Thyroid gland (tissue), 4 donors: ENCODE data around the gene SMIM41. TPM values are rescaled to one million over a fixed set of nuclear protein-coding genes. Genes with fewer than 3 reads are reported as not detected.

Experiments
- DNase-seq, 2 donors: peaks; one replicate each; pipeline ENCODE4 v3.0.0-alpha.2; 2019
- H3K27ac ChIP-seq, 3 donors: fragments of 200-600 bp; sonication (generic); 1 replicate in 2 of 3; 2 replicates in 1 of 3; pipeline ENCODE4 v1.5.1; 2016 to 2019; ENCODE audit warnings: mild to moderate bottlenecking in 1 of 3, moderate library complexity in 1 of 3
- H3K27me3 ChIP-seq: fragments of 200-600 bp; sonication (generic); one replicate; pipeline ENCODE4 v1.5.1; 2019
- H3K36me3 ChIP-seq, 2 donors: fragments of 200-600 bp; sonication (generic); one replicate each; pipeline ENCODE4 v1.5.1; 2016 to 2019
- H3K4me1 ChIP-seq, 2 donors: fragments of 200-600 bp; sonication (generic); one replicate each; pipeline ENCODE4 v1.5.1; 2017 to 2019
- H3K4me3 ChIP-seq, 3 donors: fragments of 200-600 bp; sonication (generic); replicated peaks in 1 of 3; 1 replicate in 2 of 3; 2 replicates in 1 of 3; pipeline ENCODE4 v1.5.1; 2016; ENCODE audit warnings: mild to moderate bottlenecking in 1 of 3
- H3K9me3 ChIP-seq: fragments of 200-600 bp; sonication (generic); one replicate; pipeline ENCODE4 v1.5.1; 2017
- POLR2A ChIP-seq, 2 donors: fragments of 450-650 bp; IDR thresholded peaks; one replicate each; pipeline ENCODE4 v1.6.1; 2017; ENCODE audit warnings: antibody characterized with exemption in 2 of 2, mild to moderate bottlenecking in 2 of 2, moderate library complexity in 1 of 2
- WGBS, 2 donors: methylation state at CpG; one replicate each; pipeline ENCODE4 v1.1.5; 2017; 5-methylcytosine and 5-hydroxymethylcytosine counted together
- intact Hi-C: fragments of 100-400 bp; cut with DNase I; formaldehyde crosslinking; loops from one replicate; pipeline ENCODE4 v1.15.1; 2023
- total RNA-seq, 4 donors: library from RNA; depleted of rRNA; stranded (reverse); fragments of >200 nt; gene quantifications; one replicate each; pipeline ENCODE4 v1.2.3, GENCODE V29; 2016
- TF ChIP-seq, protein P1 (sequence below), 6 experiments: fragments of 200-600 bp in 3 of 6; fragments of 450-650 bp in 3 of 6; sonication (generic) in 3 of 6; IDR thresholded peaks; one replicate each; pipeline ENCODE4 v1.5.1; 2016 to 2019; ENCODE audit warnings: antibody characterized with exemption in 6 of 6, mild to moderate bottlenecking in 2 of 6, inconsistent platforms in 1 of 6, moderate library complexity in 1 of 6

The SMIM41 gene
- under 1 TPM in 1 of 4 donors, not detected in 3; 0.67 TPM for total RNA-seq

DNA sequence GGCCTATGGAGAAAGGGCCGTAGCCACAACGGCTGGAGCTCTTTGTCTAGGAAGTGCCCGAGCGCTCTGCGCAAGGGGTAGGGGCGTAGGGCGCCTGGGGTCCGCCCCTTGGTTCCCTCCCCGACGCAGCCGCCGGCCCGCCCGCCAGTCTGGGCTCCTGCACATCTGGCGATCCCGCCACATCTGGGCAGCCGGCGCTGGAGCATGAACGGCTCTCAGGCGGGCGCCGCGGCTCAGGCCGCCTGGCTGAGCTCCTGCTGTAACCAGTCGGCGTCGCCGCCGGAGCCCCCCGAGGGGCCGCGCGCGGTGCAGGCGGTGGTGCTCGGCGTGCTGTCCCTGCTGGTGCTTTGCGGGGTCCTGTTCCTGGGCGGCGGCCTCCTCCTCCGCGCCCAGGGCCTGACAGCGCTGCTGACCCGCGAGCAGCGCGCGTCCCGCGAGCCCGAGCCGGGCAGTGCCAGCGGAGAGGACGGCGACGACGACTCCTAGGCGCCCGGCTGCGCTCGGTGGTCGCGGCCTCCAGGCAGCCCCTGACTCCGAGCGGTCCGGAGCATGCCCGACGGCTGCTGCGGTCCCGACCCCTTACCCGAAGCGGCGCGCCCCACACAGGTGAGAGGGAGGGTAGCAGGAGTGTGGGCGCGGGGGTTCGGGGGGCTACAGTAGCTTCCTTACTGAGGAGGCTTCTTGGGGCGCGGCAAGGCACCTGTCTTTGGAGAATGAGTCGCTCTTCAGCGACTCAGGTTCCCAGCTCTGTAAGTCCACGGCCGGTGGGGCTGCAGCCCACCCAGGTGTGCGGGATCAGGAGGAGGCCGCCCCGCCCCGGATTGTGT, at the start of gene SMIM41:
Gene SMIM41 (plus strand): TSS at position 129 of the 827 bp plus-strand sequence. CDS start 76 bp downstream, at position 205.
- WGBS, 2 donors, result 77 to 89% methylated on average over 26 to 47 of the region's 87 CpGs
- TF ChIP-seq, protein P1, sequence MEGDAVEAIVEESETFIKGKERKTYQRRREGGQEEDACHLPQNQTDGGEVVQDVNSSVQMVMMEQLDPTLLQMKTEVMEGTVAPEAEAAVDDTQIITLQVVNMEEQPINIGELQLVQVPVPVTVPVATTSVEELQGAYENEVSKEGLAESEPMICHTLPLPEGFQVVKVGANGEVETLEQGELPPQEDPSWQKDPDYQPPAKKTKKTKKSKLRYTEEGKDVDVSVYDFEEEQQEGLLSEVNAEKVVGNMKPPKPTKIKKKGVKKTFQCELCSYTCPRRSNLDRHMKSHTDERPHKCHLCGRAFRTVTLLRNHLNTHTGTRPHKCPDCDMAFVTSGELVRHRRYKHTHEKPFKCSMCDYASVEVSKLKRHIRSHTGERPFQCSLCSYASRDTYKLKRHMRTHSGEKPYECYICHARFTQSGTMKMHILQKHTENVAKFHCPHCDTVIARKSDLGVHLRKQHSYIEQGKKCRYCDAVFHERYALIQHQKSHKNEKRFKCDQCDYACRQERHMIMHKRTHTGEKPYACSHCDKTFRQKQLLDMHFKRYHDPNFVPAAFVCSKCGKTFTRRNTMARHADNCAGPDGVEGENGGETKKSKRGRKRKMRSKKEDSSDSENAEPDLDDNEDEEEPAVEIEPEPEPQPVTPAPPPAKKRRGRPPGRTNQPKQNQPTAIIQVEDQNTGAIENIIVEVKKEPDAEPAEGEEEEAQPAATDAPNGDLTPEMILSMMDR (IDR thresholded peaks at IDR 0.05), result no peak
- no peak for TF ChIP-seq POLR2A (IDR thresholded peaks at IDR 0.05)
- Histone ChIP-seq H3K36me3 (peaks cover 14% of the 10 kb centered on the region in 2 donors), H3K4me1 (peaks cover 15 to 35% of the 10 kb centered on the region in 2 donors), H3K9me3 (no peaks in the 10 kb centered on the region), H3K4me3 (no peak within 1 kb of the TSS), H3K27ac (peak within 1 kb of the TSS in 1 of 3 donors; percentile 51), H3K27me3 (no peaks in the 10 kb centered on the region)
- DNase-seq, result no peak
- intact Hi-C loops, result no loop called here

DNA sequence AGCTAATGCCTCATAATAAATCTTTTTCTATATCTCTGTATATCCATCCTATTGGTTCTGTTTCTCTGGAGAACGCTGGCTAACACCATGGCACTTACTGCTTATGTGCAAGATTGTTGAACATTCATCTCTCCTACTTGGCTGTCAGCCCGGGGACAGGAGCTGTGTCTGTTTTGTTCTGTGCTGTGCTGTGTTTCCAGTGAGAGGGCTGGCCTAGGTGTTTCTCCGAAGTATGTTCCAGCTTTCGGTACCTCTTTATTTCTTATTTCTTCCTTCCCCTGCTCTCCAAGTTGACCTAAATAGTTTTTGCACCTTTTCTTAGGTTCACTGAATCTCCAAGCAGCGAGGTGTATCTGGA, 47.1 kb upstream of the SMIM41 start:
- intact Hi-C loops, result no loop called here
- TF ChIP-seq, protein P1 (IDR thresholded peaks at IDR 0.05), result no peak
- no peak for TF ChIP-seq POLR2A (IDR thresholded peaks at IDR 0.05)
- peaks cover 20 to 38% of the 10 kb centered on the region in 2 donors for H3K4me1 ChIP-seq
- no peaks in the 10 kb centered on the region for H3K27me3 ChIP-seq
- H3K4me3 ChIP-seq, result no peak overlapping the region
- no peaks in the 10 kb centered on the region for H3K9me3 ChIP-seq
- peak overlapping the region; percentile 82 to 100 (median 98) for H3K27ac ChIP-seq
- 2% methylated on average over 5 of the region's 5 CpGs for WGBS, 2 donors
- no peaks in the 10 kb centered on the region for H3K36me3 ChIP-seq
- peak; percentile 92 to 93 for DNase-seq

DNA sequence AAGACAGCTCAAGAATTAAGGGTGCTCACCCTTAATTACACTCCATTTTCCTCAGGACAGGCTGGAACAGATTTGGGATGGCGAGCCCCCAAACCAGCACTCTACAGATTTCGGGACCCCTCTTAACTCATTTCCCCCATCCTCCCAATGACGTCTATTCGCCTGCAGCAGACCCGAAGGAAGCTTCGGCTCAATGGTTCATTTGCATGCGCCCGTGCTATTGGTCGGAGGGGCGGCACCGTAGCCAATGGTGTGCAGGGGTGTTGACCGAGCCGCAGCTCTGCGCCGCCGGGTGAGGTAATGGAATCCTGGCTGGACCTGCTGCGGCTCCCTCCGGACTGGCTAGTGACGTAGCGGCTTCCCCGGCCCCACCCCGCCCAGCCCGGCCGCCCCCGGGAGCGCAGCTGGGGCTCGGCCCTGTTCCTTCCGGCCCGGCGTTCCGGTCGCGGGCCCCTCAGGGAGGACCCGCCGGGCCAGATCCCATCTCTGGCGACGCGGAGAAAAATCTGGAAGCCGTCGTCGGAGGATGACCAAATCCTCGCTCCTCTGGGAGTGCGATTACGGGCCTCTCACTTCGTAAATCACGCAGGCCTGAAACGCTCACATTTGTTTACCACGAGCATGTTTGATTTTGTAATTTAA, 46.6 kb upstream of the SMIM41 start:
- Histone ChIP-seq H3K4me1 (peaks cover 25 to 40% of the 10 kb centered on the region in 2 donors), H3K36me3 (no peaks in the 10 kb centered on the region), H3K9me3 (no peaks in the 10 kb centered on the region), H3K4me3 (no peak overlapping the region), H3K27ac (peak overlapping the region; percentile 82 to 100 (median 98)), H3K27me3 (no peaks in the 10 kb centered on the region)
- TF ChIP-seq POLR2A (IDR thresholded peaks at IDR 0.05), result peak in 1 of 2 donors; percentile 88
- TF ChIP-seq, protein P1 (IDR thresholded peaks at IDR 0.05), result no peak
- DNase-seq, result peak; percentile 99
- WGBS, 2 donors, result 1 to 3% methylated on average over 20 to 25 of the region's 48 CpGs
- intact Hi-C loops, result no loop called here

DNA sequence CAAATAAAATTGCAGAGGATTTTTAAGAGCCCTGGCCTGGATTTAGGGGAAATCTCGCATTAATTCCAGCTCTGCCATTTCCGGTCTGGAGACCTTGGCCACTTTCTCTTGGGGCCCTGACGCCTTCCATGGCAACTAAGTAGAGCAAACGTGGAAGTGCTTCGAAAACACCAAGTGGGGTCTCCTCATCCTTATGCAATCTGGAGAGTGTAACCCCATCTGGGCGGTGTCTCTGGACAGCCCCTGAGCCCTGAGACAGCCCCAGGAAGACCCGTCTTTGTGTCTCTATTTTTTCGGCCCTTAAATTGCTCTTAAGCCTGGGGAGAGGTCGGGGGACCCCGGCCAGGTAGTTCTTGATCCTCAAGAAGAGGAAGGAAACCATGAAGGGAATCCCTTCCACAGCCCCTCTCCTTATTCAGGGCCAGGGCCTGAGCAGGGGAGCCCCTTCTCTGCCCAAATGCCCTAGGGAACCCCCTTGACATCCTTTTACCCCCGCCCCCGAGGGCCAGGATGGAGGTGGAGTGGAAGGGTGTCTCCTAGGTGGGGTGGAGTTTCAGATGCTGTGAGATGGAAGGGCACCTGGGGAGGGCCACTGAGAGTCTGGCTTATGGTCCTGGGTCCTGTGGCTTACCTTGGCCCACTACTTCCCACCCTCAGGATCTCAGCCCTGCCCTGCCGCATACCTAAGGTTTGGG, 45.9 kb upstream of the SMIM41 start:
- Histone ChIP-seq H3K9me3 (no peaks in the 10 kb centered on the region), H3K36me3 (no peaks in the 10 kb centered on the region), H3K4me1 (peaks cover 31 to 47% of the 10 kb centered on the region in 2 donors), H3K4me3 (no peak overlapping the region), H3K27ac (peak overlapping the region; percentile 75 to 100 (median 98)), H3K27me3 (no peaks in the 10 kb centered on the region)
- intact Hi-C loops, result no loop called here
- TF ChIP-seq POLR2A (IDR thresholded peaks at IDR 0.05), result no peak
- TF ChIP-seq, protein P1 (IDR thresholded peaks at IDR 0.05), result no peak
- WGBS, 2 donors, result 64 to 74% methylated on average over 13 of the region's 13 CpGs
- DNase-seq, result no peak
